ENCODE data around the gene TPPP. TPM values are rescaled to one million over a fixed set of nuclear protein-coding genes. Genes with fewer than 3 reads are reported as not detected.
A peak's percentile ranks its signal among the peaks of the same experiment; 100 is the strongest.
"Not testable (repeated sequence)": the region's sequence is repeated elsewhere in the genome, so short reads cannot be mapped to it uniquely, and the experiment has no call there.

Gene TPPP
- total RNA-seq = 0.09 and 0.11 TPM in 2 replicates

DNA sequence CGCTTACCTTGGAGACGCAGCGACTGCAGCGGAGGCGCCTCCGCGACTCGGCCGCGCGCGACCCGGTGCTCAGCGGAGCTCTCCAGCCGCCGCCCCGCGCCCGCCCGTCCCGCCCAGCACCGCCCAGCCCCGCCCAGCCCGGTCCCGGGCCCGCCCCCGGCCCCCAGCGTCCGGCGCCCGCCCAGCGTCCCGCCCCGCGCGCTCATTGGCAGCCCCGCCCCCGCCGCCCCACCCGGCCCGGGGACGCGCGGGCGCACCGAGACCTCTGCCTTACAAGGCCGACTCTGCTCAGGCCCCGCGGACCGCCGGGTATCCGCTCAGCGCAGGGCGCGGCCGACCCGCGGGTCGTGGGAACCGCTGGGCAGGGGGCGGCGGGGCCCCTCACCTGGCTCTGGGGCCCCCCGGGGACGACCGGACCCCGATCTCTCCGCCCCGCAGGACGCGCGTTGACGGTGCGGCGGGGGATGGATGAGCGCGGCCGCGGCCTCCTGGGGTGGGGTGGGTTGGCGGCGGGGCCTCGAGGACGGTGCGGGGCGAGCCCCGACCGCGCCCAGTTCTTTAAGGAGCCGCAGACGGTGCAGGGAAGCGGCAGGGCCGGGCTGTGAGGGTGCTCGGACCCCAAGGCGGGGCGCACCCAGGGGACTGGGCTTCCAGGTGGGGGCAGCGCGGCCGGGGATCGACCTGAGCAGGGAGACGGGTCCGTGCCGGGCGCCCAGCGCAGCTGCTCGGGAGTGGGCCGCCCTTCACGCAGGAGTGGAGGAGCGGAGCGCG is at the start of gene TPPP:
Gene TPPP, minus strand, starts transcription at position 82 of the 771 bp plus-strand sequence. CDS start 15,292 bp downstream, outside the sequence.
- H3K9me3 Mint-ChIP-seq; H3K27ac Mint-ChIP-seq; H3K4me1 Mint-ChIP-seq (ENCODE audit: low read depth); H3K36me3 Mint-ChIP-seq (ENCODE audit: low read depth); intact Hi-C loops (cut with micrococcal nuclease): not testable (repeated sequence)
- H3K27me3 Mint-ChIP-seq (ENCODE audit: low read depth) = peaks cover 15% of the 10 kb centered on the region
- peak within 1 kb of the TSS; percentile 55 for H3K4me3 Mint-ChIP-seq (ENCODE audit: low read depth)
- peak; percentile 61 for DNase-seq (ENCODE audit: low spot score)

- H3K4me1 Mint-ChIP-seq (ENCODE audit: low read depth); H3K27ac Mint-ChIP-seq; H3K4me3 Mint-ChIP-seq (ENCODE audit: low read depth); intact Hi-C loops (cut with micrococcal nuclease); H3K36me3 Mint-ChIP-seq (ENCODE audit: low read depth); H3K9me3 Mint-ChIP-seq; DNase-seq (ENCODE audit: low spot score): not testable (repeated sequence)
- peaks cover 10% of the 10 kb centered on the region for H3K27me3 Mint-ChIP-seq (ENCODE audit: low read depth)
These were observed 49.1 kb upstream of the TPPP start for GRCh38 chr5:742276-742675.

- DNase-seq (ENCODE audit: low spot score); H3K27ac Mint-ChIP-seq; intact Hi-C loops (cut with micrococcal nuclease); H3K36me3 Mint-ChIP-seq (ENCODE audit: low read depth); H3K9me3 Mint-ChIP-seq; H3K4me3 Mint-ChIP-seq (ENCODE audit: low read depth); H3K4me1 Mint-ChIP-seq (ENCODE audit: low read depth): not testable (repeated sequence)
- peaks cover 15% of the 10 kb centered on the region for H3K27me3 Mint-ChIP-seq (ENCODE audit: low read depth)
These were observed 41.0 kb upstream of the TPPP start for GRCh38 chr5:734145-734544.

DNA sequence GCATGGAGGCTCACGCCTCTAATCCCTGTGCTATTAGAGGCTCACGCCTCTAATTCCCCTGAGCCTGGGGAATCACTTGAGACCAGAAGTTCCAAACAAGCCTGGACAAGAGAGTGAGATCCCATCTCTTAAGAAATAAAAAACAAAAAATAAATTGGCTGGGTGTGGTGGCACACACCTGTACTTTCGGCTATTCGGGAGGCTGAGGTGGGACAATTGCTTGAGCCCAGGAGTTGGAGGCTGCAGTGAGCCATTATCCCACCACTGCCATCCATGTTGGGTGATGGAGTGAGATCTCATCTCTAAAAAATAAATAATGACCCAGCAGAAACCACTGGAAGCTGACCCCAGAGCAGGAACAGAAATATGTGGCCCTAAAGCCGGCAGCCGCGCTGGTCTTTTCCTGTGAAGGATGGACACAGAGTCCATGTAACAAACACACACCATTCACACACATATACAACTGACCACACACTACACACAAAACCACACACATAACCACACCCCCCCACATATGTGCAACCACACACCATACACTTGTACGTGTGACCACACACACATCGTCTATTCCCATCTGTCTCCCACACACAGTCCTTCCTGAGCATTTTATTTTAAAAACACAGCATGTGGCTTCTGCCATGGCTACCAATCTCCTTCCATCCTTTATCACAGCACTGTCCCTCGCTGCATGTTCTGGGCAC is 39.8 kb upstream of the TPPP start:
- H3K4me3 Mint-ChIP-seq (ENCODE audit: low read depth); intact Hi-C loops (cut with micrococcal nuclease); H3K27ac Mint-ChIP-seq; H3K4me1 Mint-ChIP-seq (ENCODE audit: low read depth); H3K36me3 Mint-ChIP-seq (ENCODE audit: low read depth); DNase-seq (ENCODE audit: low spot score); H3K9me3 Mint-ChIP-seq: not testable (repeated sequence)
- H3K27me3 Mint-ChIP-seq (ENCODE audit: low read depth) = peaks cover 16% of the 10 kb centered on the region

DNA sequence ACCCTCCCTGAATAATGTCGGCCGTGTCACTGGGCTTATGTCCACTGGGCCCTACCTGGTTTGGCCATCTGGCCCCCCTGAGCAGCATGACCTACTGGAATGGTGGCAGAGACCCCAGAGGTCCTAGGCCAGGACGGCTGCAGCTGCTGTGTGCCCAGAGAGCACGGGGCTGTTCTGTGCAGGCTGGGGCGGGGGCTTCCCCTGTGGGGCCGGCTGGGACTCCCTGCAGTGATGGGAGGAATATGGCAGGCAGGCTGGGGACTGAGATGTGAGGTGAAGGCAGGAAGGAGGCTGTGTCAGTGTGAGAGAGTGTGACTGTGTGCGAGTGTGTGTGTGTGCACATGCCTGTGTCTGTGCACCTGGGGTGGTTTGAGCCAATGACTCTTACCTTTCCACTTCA is 36.1 kb upstream of the TPPP start:
- H3K36me3 Mint-ChIP-seq (ENCODE audit: low read depth); H3K27ac Mint-ChIP-seq; H3K27me3 Mint-ChIP-seq (ENCODE audit: low read depth); H3K4me3 Mint-ChIP-seq (ENCODE audit: low read depth); H3K9me3 Mint-ChIP-seq; H3K4me1 Mint-ChIP-seq (ENCODE audit: low read depth); DNase-seq (ENCODE audit: low spot score); intact Hi-C loops (cut with micrococcal nuclease): not testable (repeated sequence)

DNA sequence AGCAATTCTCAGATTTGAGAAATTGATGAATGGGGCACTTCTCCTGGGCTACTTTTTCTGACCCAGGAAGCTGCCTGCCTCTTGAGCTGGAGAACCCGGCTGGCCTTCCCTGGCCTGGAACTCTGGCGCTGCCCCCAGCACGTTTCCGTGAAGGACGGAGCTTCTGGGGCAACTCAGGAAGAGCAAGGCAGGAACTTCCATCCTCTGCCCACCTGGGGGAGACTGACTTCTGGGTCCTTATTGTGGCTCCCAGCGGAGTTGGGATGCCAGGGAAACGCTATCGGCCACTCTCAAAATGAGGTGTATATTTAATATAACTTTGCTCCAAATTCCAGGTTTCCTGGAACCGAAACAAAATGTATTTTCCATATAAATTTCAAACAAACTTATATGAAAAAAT is 33.9 kb upstream of the TPPP start:
- H3K27ac Mint-ChIP-seq; intact Hi-C loops (cut with micrococcal nuclease); H3K9me3 Mint-ChIP-seq; H3K4me3 Mint-ChIP-seq (ENCODE audit: low read depth); H3K4me1 Mint-ChIP-seq (ENCODE audit: low read depth); H3K27me3 Mint-ChIP-seq (ENCODE audit: low read depth); DNase-seq (ENCODE audit: low spot score); H3K36me3 Mint-ChIP-seq (ENCODE audit: low read depth): not testable (repeated sequence)

DNA sequence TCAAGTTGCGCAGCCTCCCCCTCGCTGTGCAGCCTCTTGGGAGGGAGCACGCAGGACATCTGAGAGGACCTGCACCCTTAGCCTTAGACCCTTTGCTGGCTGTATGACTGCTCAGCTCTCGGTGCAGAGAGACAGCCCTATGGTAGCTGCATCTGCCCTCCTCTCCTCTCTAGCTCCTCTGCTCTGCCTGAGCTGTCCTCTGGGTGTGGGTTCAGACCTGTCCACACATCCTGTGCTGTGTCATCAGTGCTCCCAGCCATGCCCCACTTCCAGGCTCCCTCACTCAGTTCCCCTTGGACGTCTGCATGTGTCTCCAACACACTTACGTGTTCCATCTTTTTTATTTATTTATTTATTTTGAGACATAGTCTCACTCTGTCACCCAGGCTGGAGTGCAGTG is 30.7 kb upstream of the TPPP start:
- H3K4me1 Mint-ChIP-seq (ENCODE audit: low read depth); H3K4me3 Mint-ChIP-seq (ENCODE audit: low read depth); intact Hi-C loops (cut with micrococcal nuclease); H3K36me3 Mint-ChIP-seq (ENCODE audit: low read depth); H3K27ac Mint-ChIP-seq; DNase-seq (ENCODE audit: low spot score): not testable (repeated sequence)
- peaks cover 18% of the 10 kb centered on the region for H3K27me3 Mint-ChIP-seq (ENCODE audit: low read depth)
- peaks cover 14% of the 10 kb centered on the region for H3K9me3 Mint-ChIP-seq

GRCh38 chr5:723309-723708 is 30.2 kb upstream of the TPPP start:
- H3K36me3 Mint-ChIP-seq (ENCODE audit: low read depth); intact Hi-C loops (cut with micrococcal nuclease); H3K4me1 Mint-ChIP-seq (ENCODE audit: low read depth); H3K4me3 Mint-ChIP-seq (ENCODE audit: low read depth); DNase-seq (ENCODE audit: low spot score); H3K27ac Mint-ChIP-seq: not testable (repeated sequence)
- H3K27me3 Mint-ChIP-seq (ENCODE audit: low read depth) = peaks cover 20% of the 10 kb centered on the region
- peaks cover 18% of the 10 kb centered on the region for H3K9me3 Mint-ChIP-seq

DNA sequence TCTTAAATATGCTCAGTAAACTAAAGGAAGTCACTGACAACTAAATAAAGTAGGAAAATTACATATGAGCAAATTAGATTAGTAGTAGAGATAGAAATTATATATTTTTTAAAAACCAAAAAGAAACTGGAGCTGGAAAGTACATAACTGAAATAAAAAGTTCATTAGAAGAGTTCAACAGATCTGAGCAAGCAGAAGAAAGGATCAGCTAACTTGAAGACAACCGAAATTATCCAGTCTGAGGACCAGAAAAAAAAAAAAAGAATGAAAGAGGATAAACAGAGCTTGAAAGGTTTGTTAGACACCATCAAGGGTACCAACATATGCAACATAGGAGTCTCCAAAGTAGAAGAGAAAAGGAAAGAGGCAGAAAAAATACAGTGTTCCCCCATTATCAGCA is 26.2 kb upstream of the TPPP start:
- intact Hi-C loops (cut with micrococcal nuclease); H3K4me3 Mint-ChIP-seq (ENCODE audit: low read depth); H3K27ac Mint-ChIP-seq; H3K4me1 Mint-ChIP-seq (ENCODE audit: low read depth); DNase-seq (ENCODE audit: low spot score); H3K36me3 Mint-ChIP-seq (ENCODE audit: low read depth): not testable (repeated sequence)
- H3K27me3 Mint-ChIP-seq (ENCODE audit: low read depth) = peaks cover 21% of the 10 kb centered on the region
- H3K9me3 Mint-ChIP-seq = peaks cover 25% of the 10 kb centered on the region

DNA sequence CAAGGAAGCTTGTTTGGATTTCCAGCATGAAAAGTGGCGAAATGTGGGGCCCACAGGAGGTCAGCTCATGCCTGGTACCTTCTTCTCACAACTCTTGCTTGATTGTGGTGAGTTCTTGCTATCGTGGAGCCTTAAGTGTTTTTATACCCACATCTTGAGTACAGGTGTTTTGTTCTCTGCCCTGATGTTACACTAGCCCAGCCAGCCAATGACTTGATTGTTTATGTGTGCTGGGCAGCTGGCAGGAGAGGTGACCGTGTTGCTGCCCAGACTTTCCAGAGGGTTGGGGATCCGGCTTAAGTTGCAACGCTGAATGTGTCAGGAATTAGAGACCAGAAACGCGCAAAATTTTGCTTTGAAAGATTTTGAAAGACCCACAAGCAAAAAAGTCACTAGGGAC is 24.0 kb upstream of the TPPP start:
- Mint-ChIP-seq H3K4me1 (ENCODE audit: low read depth) (no peaks in the 10 kb centered on the region), H3K4me3 (ENCODE audit: low read depth) (no peak overlapping the region), H3K27me3 (ENCODE audit: low read depth) (peaks cover 23% of the 10 kb centered on the region), H3K36me3 (ENCODE audit: low read depth) (no peaks in the 10 kb centered on the region), H3K9me3 (peaks cover 25% of the 10 kb centered on the region), H3K27ac (no peak overlapping the region)
- intact Hi-C loops (cut with micrococcal nuclease) = no loop called here
- DNase-seq (ENCODE audit: low spot score) = no peak

- H3K27ac Mint-ChIP-seq; H3K36me3 Mint-ChIP-seq (ENCODE audit: low read depth); H3K4me1 Mint-ChIP-seq (ENCODE audit: low read depth); intact Hi-C loops (cut with micrococcal nuclease); DNase-seq (ENCODE audit: low spot score); H3K4me3 Mint-ChIP-seq (ENCODE audit: low read depth): not testable (repeated sequence)
- H3K27me3 Mint-ChIP-seq (ENCODE audit: low read depth) = peaks cover 23% of the 10 kb centered on the region
- peaks cover 25% of the 10 kb centered on the region for H3K9me3 Mint-ChIP-seq
These were observed 23.6 kb upstream of the TPPP start for GRCh38 chr5:716740-717139.

DNA sequence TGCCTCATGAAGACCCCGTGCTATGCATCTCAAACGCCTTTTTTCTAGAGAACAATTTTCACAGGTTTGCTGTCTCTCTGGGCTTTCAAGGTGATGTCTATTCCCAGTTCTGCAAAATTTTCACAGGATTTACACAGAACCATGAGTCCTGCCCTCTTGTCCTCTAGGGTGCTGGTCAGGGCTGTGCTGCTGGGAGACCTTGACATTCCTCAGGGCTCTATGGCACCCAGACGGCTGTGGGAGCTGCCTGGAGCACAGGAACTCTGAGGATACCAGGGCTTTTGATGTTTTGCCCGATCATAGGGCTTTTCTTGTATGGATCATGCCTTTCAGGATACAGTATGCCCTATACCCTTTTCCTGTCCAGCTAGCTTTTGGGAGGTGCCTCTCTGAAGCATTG is 22.5 kb upstream of the TPPP start:
- H3K36me3 Mint-ChIP-seq (ENCODE audit: low read depth); intact Hi-C loops (cut with micrococcal nuclease); H3K27ac Mint-ChIP-seq; H3K4me3 Mint-ChIP-seq (ENCODE audit: low read depth); H3K4me1 Mint-ChIP-seq (ENCODE audit: low read depth); DNase-seq (ENCODE audit: low spot score): not testable (repeated sequence)
- Mint-ChIP-seq H3K9me3 (peaks cover 25% of the 10 kb centered on the region), H3K27me3 (ENCODE audit: low read depth) (peaks cover 19% of the 10 kb centered on the region)

Data from activated T-helper 2 cell treated with anti-CD3 and anti-CD28 coated beads, Interferon-gamma antibody, Interleukin-2, Interleukin-4, amounts not matched to agents 10 μg/mL and 5 μg/mL and 100 μg/mL, durations not matched to agents 14 hours and 24 hours and 36 hours (primary cell).